Adipose tissue (tissue), 3 donors: ENCODE results near the gene NTRK1. TPM values are rescaled to one million over a fixed set of nuclear protein-coding genes. Genes with fewer than 3 reads are reported as not detected.

Source experiments
- H3K27ac ChIP-seq: one replicate; pipeline ENCODE4 v1.5.1; 2013; ENCODE audit warnings: low read depth, low read length
- WGBS, 3 donors: extraction: QIAGEN DNeasy Blood & Tissue Kit; methylation state at CpG; one replicate each; pipeline ENCODE4 v1.1.7; 2013; 5-methylcytosine and 5-hydroxymethylcytosine counted together
- polyA plus RNA-seq, 3 donors: library from polyadenylated mRNA; stranded (reverse); fragments of 200-250 nt; gene quantifications; one replicate each; pipeline ENCODE4 v1.2.3, GENCODE V29; 2013
- donor health status: healthy with polysubstance abuse.
- donor health status: Bipolar disorder and iron deficiency.
- donor health status: healthy.

NTRK1 gene
- polyA plus RNA-seq, 3 donors, result 0.40 to 4.0 (median 1.8) TPM

GRCh38 chr1:156849151-156849496 lies 11.5 kb upstream of the NTRK1 start:
- WGBS, 3 donors, result 27 to 60% (median 39%) methylated on average over 21 to 23 of the region's 23 CpGs
- H3K27ac ChIP-seq, result no peak overlapping the region

- no peak overlapping the region for H3K27ac ChIP-seq
- WGBS, 3 donors, result 39 to 86% (median 77%) methylated on average over 17 of the region's 17 CpGs
Observed at GRCh38 chr1:156851779-156852417, 8.8 kb upstream of the NTRK1 start.

GRCh38 chr1:156852418-156852874 lies 8.2 kb upstream of the NTRK1 start:
- 30 to 50% (median 47%) methylated on average over 9 of the region's 9 CpGs for WGBS, 3 donors
- no peak overlapping the region for H3K27ac ChIP-seq

- no peak overlapping the region for H3K27ac ChIP-seq
- WGBS, 3 donors, result 92 to 98% (median 95%) methylated on average over 19 of the region's 19 CpGs
Observed at GRCh38 chr1:156853761-156854160, 6.9 kb upstream of the NTRK1 start.

- H3K27ac ChIP-seq, result no peak overlapping the region
- WGBS, 3 donors, result 68 to 70% (median 70%) methylated on average over 3 of the region's 3 CpGs
Observed at GRCh38 chr1:156854634-156855033, 6.0 kb upstream of the NTRK1 start.

- WGBS, 3 donors, result 73 to 92% (median 82%) methylated on average over 3 of the region's 3 CpGs
- H3K27ac ChIP-seq, result no peak overlapping the region
Observed at GRCh38 chr1:156856282-156856785, 4.3 kb upstream of the NTRK1 start.

- H3K27ac ChIP-seq, result no peak overlapping the region
- WGBS, 3 donors, result 65 to 68% (median 67%) methylated on average over 3 of the region's 3 CpGs
Observed at GRCh38 chr1:156857532-156857931, 3.1 kb upstream of the NTRK1 start.

- H3K27ac ChIP-seq, result no peak overlapping the region
- 20 to 35% (median 29%) methylated on average over 5 of the region's 5 CpGs for WGBS, 3 donors
Observed at GRCh38 chr1:156858555-156858956, 2.1 kb upstream of the NTRK1 start.

- H3K27ac ChIP-seq, result no peak within 1 kb of the TSS
Observed at GRCh38 chr1:156858959-156859522, 1.6 kb upstream of the NTRK1 start, which contains the start of gene INSRR. TSS of gene INSRR (minus strand) at chr1:156859117. CDS start at chr1:156858621, 496 bp downstream.

GRCh38 chr1:156859523-156860112 lies 1.0 kb upstream of the NTRK1 start:
- no peak overlapping the region for H3K27ac ChIP-seq
- 2% methylated on average over 30 to 33 of the region's 33 CpGs for WGBS, 3 donors

More at GRCh38 chr1:156858959-156859522, 1.6 kb upstream of the NTRK1 start, which contains the start of gene INSRR:
- WGBS, 3 donors, result 5 to 9% (median 5%) methylated on average over 34 to 39 of the region's 39 CpGs

- H3K27ac ChIP-seq, result no peak overlapping the region
- 1% methylated on average over 29 to 35 of the region's 35 CpGs for WGBS, 3 donors
Observed at GRCh38 chr1:156860113-156860627, 495 bp upstream of the NTRK1 start.

- no peak overlapping the region for H3K27ac ChIP-seq
- 70 to 92% (median 82%) methylated on average over 6 of the region's 6 CpGs for WGBS, 3 donors
Observed at GRCh38 chr1:156862584-156862983, 1.9 kb downstream of the NTRK1 start.

- WGBS, 3 donors, result 66 to 85% (median 72%) methylated on average over 10 of the region's 10 CpGs
- no peak overlapping the region for H3K27ac ChIP-seq
Observed at GRCh38 chr1:156862997-156863599, 2.4 kb downstream of the NTRK1 start.

- H3K27ac ChIP-seq, result no peak overlapping the region
- 80 to 87% (median 80%) methylated on average over 7 of the region's 7 CpGs for WGBS, 3 donors
Observed at GRCh38 chr1:156863631-156864030, 3.0 kb downstream of the NTRK1 start.

GRCh38 chr1:156864796-156865195 lies 4.1 kb downstream of the NTRK1 start:
- 77 to 88% (median 78%) methylated on average over 4 of the region's 4 CpGs for WGBS, 3 donors

GRCh38 chr1:156865258-156865657 lies 4.6 kb downstream of the NTRK1 start:
- H3K27ac ChIP-seq, result no peak overlapping the region
- WGBS, 3 donors, result 80 to 83% (median 82%) methylated on average over 9 of the region's 9 CpGs

More at GRCh38 chr1:156864796-156865195, 4.1 kb downstream of the NTRK1 start:
- no peak overlapping the region for H3K27ac ChIP-seq

- WGBS, 3 donors, result 78 to 90% (median 87%) methylated on average over 4 of the region's 4 CpGs
- H3K27ac ChIP-seq, result no peak overlapping the region
Observed at GRCh38 chr1:156865865-156866248, 5.2 kb downstream of the NTRK1 start.

- 44 to 56% (median 47%) methylated on average over 11 to 12 of the region's 12 CpGs for WGBS, 3 donors
- H3K27ac ChIP-seq, result no peak overlapping the region
Observed at GRCh38 chr1:156866249-156866909, 5.7 kb downstream of the NTRK1 start.
